Mammary epithelial cell (primary cell): ENCODE results near the gene RTL1.

ENCODE experiments used
- EZH2 ChIP-seq: IDR thresholded peaks from 2 replicates; pipeline ENCODE4 v1.6.1; 2012; ENCODE audit warnings: low read length, inconsistent platforms, borderline replicate concordance
- TF ChIP-seq, protein P1 (sequence below), 2 donors: IDR thresholded peaks in 1 of 2; conservative IDR thresholded peaks in 1 of 2; 2 replicates each; pipeline ENCODE4 v1.5.1; 2011 to 2012; ENCODE audit warnings: inconsistent platforms in 2 of 2, low read length in 2 of 2, mild to moderate bottlenecking in 2 of 2, control low read depth in 1 of 2, low read depth in 1 of 2; ENCODE audit not compliant: insufficient read depth in 1 of 2; ENCODE audit errors: extremely low read depth in 1 of 2

DNA sequence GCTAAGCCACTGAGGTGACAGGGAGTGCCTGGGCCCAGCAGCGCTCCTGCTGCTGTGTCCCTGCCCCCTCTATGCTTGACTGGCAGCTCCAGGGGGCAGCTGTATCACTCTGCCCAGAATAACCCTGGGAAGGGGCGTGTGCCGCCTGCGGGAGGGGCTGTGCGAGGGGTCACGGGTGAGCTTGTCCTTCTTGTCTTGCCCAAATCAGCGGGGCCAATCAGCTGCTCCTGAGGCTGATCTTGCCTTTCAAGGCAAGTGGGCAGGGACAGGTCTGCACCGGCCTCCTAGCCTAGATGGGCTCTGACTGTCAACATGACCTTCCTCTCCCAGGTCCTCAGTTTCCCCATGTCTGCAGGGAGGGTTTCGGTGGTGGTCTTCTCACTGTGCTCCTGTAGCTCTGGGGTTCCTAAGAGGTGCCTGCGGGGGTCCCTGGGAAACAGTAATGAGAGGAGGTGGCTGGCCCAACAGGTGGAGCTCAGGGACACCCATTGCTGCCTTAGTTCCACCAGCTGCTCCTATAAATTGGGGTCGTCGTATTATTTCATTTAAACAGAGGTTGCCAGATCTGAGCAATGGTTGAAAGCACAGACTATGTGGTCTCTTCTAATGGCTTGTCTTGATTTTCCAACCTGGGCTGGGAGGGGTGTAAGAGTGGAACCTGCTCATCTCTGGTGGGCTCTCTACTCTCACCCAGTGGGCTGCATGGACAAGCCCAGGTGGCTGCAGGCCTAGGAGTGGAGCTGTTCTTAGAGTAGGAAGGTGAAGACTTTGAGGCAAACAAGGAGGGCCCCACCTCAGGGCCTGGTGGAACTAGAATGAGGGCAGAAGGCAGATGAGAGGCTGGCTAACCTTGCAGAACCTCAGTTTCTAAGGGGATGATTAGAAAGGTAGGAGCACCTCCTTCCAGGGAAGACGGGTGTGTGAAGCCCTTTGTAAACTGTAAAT lies 11.7 kb downstream of the RTL1 start:
- TF ChIP-seq, protein P1, sequence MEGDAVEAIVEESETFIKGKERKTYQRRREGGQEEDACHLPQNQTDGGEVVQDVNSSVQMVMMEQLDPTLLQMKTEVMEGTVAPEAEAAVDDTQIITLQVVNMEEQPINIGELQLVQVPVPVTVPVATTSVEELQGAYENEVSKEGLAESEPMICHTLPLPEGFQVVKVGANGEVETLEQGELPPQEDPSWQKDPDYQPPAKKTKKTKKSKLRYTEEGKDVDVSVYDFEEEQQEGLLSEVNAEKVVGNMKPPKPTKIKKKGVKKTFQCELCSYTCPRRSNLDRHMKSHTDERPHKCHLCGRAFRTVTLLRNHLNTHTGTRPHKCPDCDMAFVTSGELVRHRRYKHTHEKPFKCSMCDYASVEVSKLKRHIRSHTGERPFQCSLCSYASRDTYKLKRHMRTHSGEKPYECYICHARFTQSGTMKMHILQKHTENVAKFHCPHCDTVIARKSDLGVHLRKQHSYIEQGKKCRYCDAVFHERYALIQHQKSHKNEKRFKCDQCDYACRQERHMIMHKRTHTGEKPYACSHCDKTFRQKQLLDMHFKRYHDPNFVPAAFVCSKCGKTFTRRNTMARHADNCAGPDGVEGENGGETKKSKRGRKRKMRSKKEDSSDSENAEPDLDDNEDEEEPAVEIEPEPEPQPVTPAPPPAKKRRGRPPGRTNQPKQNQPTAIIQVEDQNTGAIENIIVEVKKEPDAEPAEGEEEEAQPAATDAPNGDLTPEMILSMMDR (conservative IDR thresholded peaks at IDR 0.05 in 1 of 2, IDR thresholded peaks at IDR 0.05 in 1 of 2; ENCODE audit: extremely low read depth in 1 of 2, insufficient read depth in 1 of 2, low read depth in 1 of 2, low read length in 2 of 2), result no peak
- no peak for TF ChIP-seq EZH2
